GDM1 (cell line): ENCODE measurements around the gene CKS1B.

Experiments used
- DNase-seq: peaks from one replicate; lab custom pipeline; 2025; lab: John Stamatoyannopoulos, UW

The CKS1B gene

DNA sequence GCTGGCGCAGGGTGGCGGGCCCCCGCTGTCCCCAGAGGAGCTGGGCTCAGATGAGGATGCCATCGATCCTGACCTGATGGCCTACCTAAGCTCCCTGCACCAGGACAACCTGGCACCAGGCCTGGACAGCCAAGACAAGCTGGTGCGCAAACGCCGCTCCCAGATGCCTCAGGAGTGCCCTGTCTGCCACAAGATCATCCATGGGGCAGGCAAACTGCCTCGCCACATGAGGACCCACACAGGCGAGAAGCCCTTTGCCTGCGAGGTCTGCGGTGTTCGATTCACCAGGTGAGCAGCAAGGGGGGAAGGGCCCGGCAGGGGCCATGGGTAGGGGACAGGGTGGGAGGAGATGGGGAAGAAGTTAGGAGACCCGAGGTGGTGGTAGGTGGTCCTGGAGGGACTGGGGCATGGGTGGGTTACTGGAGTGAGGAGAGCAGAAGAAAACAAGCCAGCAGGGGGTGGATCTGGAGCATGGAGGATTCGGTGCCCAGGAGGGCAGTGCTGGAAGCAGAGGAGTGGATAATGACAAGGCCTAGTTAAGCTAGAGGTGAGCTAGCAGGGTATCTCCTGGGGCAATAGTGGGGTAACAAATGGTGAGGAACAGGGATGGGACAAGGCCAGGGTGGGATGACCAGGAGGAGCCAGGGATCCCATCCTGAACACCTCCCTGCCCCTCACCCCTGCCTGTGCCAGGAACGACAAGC, 41.2 kb downstream of the CKS1B start:
- no peak for DNase-seq

DNA sequence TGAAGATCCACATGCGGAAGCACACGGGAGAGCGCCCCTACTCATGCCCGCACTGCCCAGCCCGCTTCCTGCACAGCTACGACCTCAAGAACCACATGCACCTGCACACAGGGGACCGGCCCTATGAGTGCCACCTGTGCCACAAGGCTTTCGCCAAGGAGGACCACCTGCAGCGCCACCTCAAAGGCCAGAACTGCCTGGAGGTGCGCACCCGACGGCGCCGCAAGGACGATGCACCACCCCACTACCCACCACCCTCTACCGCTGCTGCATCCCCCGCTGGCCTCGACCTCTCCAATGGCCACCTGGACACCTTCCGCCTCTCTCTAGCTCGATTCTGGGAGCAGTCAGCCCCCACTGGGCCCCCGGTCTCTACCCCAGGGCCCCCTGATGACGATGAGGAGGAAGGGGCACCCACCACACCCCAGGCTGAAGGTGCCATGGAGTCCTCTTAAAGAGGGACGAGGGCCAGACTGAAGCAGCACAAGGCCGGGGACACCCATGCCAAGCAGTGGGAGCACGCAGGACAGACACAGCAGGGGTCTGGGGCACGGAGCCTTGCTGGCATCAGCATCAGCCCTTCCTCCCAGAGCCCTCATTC, 41.9 kb downstream of the CKS1B start:
- no peak for DNase-seq

GRCh38 chr1:155017041-155017945, 42.8 kb downstream of the CKS1B start:
- peak; percentile 82 for DNase-seq

DNA sequence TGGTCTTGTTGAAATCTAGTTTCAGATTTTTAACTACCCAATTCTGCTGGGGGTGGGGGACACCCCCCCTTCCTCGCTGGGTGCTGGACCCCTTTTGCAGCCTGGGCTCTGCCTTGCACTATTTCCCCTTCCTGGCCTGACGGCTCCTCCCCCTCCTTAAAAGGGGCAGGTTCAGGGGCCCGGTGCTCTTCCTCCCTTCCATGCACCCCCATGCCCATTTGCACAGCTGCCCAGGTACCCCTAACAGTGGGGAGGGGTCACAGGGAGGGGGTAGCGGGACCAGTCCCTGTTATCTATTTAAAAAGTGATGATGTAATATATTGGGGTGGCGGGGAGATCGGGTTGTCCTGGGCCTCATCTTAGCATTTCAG, 43.5 kb downstream of the CKS1B start:
- DNase-seq = no peak

- no peak for DNase-seq
These were observed 44.3 kb downstream of the CKS1B start for GRCh38 chr1:155018617-155019348.

GRCh38 chr1:155019377-155020245, 45.1 kb downstream of the CKS1B start:
- DNase-seq = no peak

GRCh38 chr1:155022136-155022926, 47.9 kb downstream of the CKS1B start:
- DNase-seq = no peak

- DNase-seq = no peak
These were observed 48.4 kb downstream of the CKS1B start for GRCh38 chr1:155022927-155023236.

DNA sequence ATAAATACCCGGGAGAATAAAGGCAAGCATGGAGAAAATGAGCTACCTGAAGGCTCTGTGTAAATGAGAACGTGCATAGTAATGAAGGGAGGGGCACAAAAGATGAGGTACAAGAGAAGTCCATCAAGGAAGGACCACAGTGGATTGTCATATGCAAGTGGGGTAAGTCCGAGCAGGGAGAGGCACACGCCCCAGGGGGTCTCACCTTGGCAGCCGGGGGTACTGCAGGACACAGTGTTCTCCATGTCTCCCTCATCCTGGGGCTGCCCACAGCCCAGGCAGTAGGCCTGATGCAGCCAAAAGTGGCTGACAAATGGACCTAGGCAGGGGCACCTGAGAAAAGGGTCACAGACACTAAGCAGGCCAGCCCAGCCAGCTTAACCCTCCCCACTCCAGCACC, 49.1 kb downstream of the CKS1B start:
- DNase-seq = no peak

- DNase-seq = no peak
These were observed 49.8 kb downstream of the CKS1B start for GRCh38 chr1:155024315-155024714.

DNA sequence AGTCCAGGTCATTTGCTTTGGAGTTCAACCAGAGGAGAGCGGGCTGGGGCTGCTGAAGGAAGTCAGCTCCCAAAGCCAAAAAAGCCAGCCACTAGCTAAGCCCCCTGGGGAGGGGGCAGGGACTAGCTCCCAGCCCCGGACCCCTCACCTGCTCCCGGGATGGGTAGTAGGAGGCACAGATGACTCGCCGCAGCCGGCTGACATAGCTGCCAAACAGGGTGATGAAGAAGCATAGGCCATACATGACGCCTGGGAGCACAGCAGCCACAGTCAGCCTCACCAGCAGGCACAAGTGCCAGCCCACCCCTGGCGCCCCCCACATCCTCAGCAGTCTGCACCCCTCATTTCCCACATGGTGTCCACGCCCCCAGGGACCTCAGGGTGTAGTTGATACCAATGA, 51.7 kb downstream of the CKS1B start:
- no peak for DNase-seq

DNA sequence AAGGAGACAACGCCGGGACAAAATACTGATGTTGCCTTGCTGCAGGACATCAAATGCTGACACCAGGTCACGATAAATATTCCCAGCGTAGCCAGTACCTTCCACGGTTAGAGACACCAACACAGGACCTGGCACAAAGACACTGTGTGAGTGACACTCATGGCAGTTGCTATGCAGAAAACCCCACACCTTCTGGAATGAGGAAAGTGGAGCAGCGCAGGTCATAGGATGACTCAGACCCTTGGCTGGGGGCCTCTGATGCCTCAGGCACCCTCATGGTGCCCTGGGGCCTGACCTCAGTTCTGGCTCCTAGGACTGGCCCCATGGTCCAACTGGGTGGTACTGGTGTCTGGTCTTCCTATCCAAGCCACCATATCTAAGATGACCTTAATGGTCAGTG, 52.1 kb downstream of the CKS1B start:
- no peak for DNase-seq
